Activated CD4-positive, alpha-beta T cell treated with anti-CD3 and anti-CD28 coated beads, Interleukin-10, Interleukin-2, amounts not matched to agents 100 ng/mL and 50 ng/mL, durations not matched to agents 16 hours and 8 hours (primary cell): ENCODE measurements around the gene GJC3.
"Not testable (repeated sequence)": the region's sequence is repeated elsewhere in the genome, so short reads cannot be mapped to it uniquely, and the experiment has no call there.

Source experiments
- DNase-seq: peaks from one replicate; pipeline ENCODE4 v3.0.0-alpha.2; 2020

The GJC3 gene

DNA sequence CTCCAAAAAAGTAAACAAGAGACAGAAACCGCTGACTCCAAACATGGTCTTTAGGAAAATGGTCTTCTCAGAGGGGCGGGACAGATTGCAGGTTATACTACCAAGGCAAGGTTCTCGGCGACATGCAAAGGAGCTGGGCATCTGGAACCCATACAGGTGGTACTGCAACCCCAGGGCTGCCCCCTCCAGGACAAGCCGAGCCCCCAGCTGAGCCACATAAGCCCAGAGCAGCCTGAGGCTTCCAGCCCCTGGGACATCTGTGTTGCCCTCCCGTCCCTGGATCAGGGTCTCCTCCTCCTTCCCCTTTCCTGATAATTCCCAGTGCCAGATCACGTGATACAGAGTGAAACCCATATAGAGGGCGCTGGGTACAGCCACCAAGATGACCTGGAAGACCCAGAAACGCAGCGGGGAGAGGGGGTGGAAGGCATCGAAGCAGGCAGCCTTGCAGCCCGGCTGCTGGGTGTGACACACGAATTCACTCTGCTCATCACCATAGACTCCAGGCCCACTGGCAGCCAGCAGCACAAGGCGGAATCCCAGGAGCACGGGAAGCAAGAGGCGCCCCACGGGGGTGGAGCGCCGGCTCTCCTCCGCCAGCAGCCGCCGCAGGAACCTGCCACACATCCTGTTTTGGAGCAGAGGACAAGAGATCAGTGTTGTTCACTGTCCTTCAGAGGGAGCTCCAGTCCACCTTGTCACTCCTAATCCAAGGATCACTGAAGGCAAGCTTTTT, at the start of gene GJC3:
GJC3 (minus strand) TSS at position 627 of the 736 bp plus-strand sequence; CDS start at position 627, 0 bp downstream.
- DNase-seq = peak; percentile 48

GRCh38 chr7:99976626-99977025, 47.2 kb upstream of the GJC3 start:
- no peak for DNase-seq

DNA sequence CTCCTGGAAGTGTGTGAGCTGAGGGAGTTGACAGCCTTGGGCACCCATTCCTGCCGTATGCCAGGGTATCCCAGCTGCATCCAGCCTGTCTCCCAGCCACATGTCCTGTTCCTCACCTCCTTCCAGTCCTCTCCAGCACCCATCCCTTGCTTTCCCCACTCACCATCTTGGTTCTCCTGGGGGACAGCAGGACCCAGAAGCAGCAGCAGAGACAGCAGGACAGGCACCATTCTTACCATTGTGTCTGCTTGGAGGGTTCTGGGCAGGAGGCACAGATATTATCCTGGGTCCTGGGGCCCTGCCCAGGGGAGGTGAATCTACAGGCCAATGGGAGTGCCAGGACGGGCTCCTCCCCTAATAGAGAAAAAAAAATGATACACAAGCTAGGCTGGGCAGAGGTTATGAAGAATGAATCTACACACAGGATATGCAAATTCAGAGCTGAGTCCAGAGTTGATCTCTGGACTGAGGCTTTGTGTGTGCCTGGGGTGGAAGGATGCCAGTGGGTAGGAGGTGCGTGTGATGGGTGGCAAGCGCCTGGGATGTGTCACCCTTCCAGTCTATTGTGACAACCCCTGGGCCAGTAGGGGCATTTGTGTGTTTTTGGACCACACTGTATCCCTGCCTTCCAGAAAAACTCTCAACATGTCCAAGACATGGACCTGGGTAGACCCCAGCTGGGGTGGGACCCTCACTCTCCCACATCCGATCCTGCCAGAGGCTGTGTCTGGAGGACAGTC, 46.5 kb upstream of the GJC3 start, which contains the start of gene AZGP1:
AZGP1 (minus strand) TSS at position 250 of the 740 bp plus-strand sequence; CDS start at position 239, 11 bp downstream.
- no peak for DNase-seq

- DNase-seq = no peak
Measured at GRCh38 chr7:99974681-99975080, 45.3 kb upstream of the GJC3 start.

DNA sequence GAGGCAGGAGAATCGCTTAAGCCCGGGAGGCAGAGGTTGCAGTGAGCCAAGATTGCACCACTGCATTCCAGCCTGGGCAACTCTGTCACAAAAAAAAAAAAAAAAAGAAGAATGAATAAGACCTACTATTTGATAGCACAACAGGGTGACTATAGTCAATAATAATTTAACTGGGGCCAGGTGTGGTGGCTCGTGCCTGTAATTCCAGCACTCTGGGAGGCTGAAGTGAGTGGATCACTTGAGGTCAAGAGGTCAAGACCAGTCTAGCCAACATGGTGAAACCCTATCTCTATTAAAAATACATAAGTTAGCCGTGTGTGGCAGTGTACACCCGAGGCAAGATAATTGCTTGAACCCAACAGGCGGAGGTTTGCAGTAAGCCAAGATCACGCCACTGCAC, 44.4 kb upstream of the GJC3 start:
- DNase-seq = not testable (repeated sequence)

GRCh38 chr7:99971242-99971641, 41.8 kb upstream of the GJC3 start:
- DNase-seq = no peak

DNA sequence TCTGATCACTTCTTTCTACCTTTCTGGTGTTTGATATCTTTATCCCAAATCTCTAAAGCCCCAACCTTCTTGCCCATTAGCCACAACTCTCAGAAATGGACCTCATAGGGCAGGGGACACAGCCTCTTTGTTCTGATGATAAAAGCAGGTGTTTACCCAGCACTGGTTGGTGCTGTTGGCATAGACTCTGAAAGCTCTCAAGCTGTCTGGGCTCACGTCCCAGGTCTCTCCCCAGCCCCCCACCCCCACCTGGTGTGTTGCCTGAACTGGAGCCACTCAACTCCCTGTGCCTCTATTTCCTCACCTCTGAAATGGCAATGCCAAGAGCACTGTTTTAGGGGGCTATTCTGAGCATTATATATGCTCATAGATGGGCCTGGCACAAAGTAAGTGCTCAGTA, 40.4 kb upstream of the GJC3 start:
- not testable (repeated sequence) for DNase-seq

DNA sequence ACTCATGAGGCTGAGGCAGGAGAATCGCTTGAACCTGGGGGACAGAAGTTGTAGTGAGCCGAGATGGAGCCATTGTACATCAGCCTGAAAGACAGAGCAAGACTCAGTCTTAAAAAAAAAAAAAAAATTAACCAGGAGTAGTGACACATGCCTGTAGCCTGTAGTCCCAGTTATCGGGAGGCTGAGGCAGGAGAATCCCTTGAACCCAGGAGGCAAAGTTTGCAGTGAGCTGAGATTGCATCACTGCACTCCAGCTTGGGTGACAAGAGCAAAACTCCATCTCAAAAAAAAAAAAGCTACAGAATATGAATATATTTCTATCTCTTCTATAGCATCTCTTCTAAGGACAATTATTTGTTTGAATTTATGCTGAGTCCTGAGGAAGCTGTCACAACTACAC, 39.9 kb upstream of the GJC3 start:
- no peak for DNase-seq

DNA sequence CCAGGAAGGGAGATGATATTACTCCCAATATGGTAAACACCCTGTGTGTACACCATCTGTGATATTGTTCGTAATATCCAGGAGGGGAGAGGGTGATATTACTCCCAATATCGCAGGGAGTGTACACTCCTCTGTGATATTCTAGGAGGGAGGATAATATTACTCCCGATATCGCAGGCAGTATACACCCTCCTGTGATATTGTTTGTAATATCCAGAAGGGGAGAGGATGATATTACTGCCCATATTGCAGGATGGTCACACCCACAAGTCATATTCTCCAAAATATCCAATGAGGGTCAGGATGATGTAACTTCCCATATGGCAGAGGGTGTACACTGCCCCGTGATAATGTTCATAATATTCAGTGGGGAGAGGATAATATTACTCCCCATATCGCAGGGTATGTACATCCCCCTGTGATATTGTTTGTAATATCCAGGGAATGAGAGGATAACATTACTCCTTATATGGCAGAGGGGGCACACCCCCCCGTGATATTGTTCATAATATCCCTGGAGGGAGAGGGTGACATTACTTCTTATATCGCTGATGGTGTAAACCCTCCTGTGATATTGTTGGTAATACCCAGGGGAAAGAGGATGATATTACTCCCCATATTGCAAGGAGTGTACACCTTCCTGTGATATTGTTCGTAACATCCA, 29.3 kb upstream of the GJC3 start:
- DNase-seq = no peak

GRCh38 chr7:99955247-99955646, 25.8 kb upstream of the GJC3 start:
- DNase-seq = no peak

DNA sequence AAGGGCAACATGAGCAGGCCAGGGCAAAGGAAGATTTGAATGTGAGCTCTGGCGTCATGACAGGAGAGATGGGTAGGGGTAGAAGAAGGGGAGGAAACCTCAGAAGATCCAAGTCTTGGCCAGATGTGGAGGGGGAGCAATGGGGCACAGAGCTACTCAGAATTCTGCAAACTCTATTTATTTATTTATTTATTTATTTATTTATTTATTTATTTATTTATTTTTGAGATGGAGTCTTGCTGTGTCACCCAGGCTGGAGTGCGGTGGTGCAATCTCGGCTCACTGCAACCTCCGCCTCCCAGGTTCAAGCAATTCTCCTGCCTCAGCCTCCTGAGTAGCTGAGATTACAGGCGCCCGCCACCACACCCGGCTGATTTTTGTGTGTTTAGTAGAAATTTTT, 25.2 kb upstream of the GJC3 start:
- DNase-seq = not testable (repeated sequence)

DNA sequence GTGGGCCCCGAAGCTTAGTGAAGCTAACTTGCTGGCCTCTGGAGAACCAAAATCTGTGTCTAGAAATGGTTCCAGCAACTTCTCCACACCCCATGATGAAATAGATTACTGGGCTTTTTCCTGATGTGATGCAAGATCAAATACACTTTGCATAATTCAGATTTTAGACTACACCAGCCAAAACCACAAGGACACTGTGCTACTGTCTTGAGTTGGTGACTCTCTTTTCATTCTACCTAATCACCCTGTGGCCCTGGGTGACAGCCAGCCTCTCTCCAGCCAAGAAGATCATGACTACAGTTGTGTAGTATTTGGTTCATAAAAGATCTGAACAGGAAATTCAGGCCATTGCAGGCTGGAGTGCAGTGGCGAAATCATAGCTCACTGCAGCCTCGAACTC, 24.2 kb upstream of the GJC3 start:
- DNase-seq = peak; percentile 42

GRCh38 chr7:99952649-99953048, 23.2 kb upstream of the GJC3 start:
- DNase-seq = not testable (repeated sequence)

DNA sequence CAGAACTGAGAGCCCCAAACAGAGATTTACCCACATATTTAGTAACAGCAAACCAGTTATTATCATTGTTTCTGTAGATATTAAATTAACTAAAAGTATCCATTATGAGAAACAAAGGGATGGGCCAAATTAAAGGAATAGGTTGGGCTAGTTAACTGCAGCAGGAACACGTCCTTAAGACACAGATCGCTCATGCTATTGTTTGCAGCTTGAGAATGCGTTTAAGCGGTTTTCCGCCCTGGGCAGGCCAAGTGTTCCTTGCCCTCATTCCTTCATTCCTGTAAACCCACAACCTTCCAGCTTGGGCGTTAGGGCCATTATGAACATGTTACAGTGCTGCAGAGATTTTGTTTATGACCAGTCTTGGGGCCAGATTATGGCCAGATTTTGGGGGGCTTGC, 21.4 kb upstream of the GJC3 start:
- DNase-seq = not testable (repeated sequence)

DNA sequence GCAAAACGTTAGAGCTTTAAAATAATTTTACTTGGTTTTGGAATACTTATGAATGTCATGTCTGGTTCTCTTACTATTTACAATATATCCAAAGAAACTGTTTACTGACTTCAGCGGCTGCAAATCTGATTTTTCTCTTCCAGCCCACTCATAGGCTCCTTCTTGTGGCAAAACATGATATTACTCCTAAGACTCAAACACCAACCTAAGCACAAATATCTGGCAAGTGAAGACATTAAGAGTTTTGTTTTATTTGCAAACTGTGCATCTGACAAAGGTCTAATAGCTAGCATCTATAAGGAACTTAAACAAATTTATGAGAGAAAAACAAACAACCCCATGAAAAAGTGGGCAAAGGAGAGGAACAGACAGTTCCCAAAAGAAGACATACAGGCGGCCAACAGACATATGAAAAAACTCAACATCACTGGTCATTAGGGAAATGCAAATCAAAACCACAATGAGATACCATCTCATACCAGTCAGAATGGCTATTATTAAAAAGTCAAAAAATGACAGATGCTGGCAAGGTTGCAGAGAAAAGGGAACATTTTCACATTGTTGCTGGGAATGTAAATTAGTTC, 20.3 kb upstream of the GJC3 start:
- DNase-seq = no peak

DNA sequence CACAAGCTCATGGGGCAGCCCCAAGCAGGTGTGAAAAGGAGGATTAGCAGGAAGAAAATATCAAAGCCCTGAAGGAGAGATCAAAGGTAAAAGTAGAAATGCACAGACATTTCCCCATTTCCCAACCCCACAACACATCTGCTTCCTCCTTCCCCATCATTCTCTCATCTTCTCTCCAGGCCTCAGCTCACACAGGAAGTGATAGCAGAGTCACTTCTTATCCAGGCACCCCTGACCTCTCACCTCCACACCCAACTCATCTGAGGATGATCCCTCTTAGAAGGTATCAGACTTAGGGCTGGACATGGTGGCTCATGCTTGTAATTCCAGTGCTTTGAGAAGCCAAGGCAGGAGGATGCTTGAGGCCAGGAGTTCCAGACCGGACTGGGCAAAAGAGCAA, 18.2 kb upstream of the GJC3 start:
- no peak for DNase-seq

DNA sequence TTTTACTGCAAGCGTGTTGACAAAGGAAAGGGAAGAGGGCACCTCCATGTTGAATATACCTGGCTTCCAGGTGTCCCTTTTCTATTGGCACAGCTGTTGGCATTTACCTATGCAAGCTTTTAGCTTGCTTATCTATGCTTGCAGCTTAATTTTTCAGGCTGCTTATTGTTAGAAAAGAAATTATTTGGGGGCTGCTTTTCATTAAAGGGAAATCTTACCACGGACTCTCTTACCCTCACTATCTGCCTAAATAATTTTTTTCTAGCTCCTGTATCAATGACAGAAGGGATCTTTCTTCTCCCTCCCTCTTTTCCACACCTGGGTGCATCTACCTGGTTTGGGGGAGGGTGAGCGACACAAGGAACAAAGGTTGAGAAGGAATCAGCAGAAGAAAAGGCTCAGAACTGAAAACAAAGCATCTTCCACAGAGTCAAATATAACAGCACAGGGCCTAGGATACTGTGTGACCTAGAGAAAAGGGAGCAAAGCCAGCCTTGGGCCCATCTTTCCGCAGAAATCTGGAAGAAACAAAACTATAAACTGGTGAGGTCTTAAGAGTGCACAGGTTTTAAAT, 15.2 kb upstream of the GJC3 start:
- no peak for DNase-seq

GRCh38 chr7:99943641-99944496, 14.4 kb upstream of the GJC3 start:
- DNase-seq = no peak

- DNase-seq = no peak
Measured at GRCh38 chr7:99938296-99938695, 8.9 kb upstream of the GJC3 start.

DNA sequence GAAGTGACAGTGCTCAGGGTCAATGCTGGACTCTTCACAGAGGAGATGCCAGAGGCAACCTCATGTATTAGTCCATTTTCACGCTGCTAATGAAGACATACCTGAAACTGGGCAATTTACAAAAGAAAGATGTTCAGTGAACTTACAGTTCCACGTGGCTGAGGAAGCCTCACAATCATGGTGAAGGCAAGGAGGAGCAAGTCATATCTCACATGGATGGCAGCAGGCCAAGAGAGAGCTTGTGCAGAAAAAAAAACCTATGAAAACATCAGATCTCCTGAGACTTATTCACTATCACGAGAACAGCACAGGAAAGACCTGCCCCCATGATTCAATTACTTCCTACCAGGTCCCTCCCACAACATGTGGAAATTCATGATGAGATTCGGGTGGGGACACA, 5.6 kb upstream of the GJC3 start:
- not testable (repeated sequence) for DNase-seq

- DNase-seq = no peak
Measured at GRCh38 chr7:99930376-99930775, 956 bp upstream of the GJC3 start.

- DNase-seq = no peak
Measured at GRCh38 chr7:99929730-99930053, 272 bp upstream of the GJC3 start.
